Loucy (cell line): ENCODE measurements around the gene RPGRIP1L.

Experiments used
- H2AFZ ChIP-seq: fragments of 200-600 bp; sonication (generic); 2 replicates; pipeline ENCODE4 v1.6.0; 2016; ENCODE audit warnings: antibody characterized with exemption, mild to moderate bottlenecking, low read length, moderate library complexity
- H3F3A ChIP-seq: fragments of 200-600 bp; 2 replicates; pipeline ENCODE4 v1.6.0; 2016; ENCODE audit warnings: antibody characterized with exemption, low read depth, mild to moderate bottlenecking
- H3K27me3 ChIP-seq: fragments of 200-600 bp; sonication (generic); 2 replicates; pipeline ENCODE4 v1.6.1; 2014; ENCODE audit warnings: low read length, mild to moderate bottlenecking; ENCODE audit not compliant: insufficient read depth, poor library complexity, severe bottlenecking
- H3K36me3 ChIP-seq: fragments of 200-600 bp; sonication (generic); 2 replicates; pipeline ENCODE4 v1.6.1; 2016; ENCODE audit warnings: low read length; ENCODE audit not compliant: insufficient read depth
- H3K4me1 ChIP-seq: fragments of 200-600 bp; sonication (generic); 2 replicates; pipeline ENCODE4 v1.5.1; 2014; ENCODE audit warnings: low read length, mild to moderate bottlenecking; ENCODE audit not compliant: insufficient read depth, poor library complexity, severe bottlenecking
- H3K4me2 ChIP-seq: fragments of 200-600 bp; sonication (generic); 2 replicates; pipeline ENCODE4 v1.6.0; 2014; ENCODE audit warnings: antibody characterized with exemption, low read length, low read depth, mild to moderate bottlenecking; ENCODE audit not compliant: poor library complexity, severe bottlenecking
- H3K4me3 ChIP-seq: fragments of 200-600 bp; sonication (generic); 2 replicates; pipeline ENCODE4 v1.5.1; 2014; ENCODE audit warnings: low read length, mild to moderate bottlenecking, mixed read lengths; ENCODE audit not compliant: poor library complexity, severe bottlenecking
- H3K79me2 ChIP-seq: fragments of 200-600 bp; sonication (generic); 2 replicates; pipeline ENCODE4 v1.6.1; 2014; ENCODE audit warnings: low read length; ENCODE audit not compliant: insufficient read depth
- H3K9ac ChIP-seq: fragments of 200-600 bp; sonication (generic); 2 replicates; pipeline ENCODE4 v1.6.0; 2014; ENCODE audit warnings: mild to moderate bottlenecking, low read depth, low read length, moderate library complexity; ENCODE audit not compliant: poor library complexity, severe bottlenecking
- H3K9me2 ChIP-seq: fragments of 200-600 bp; sonication (generic); replicated peaks from 2 replicates; pipeline ENCODE4 v1.6.1; 2016; ENCODE audit warnings: low read depth, low read length, mixed read lengths
- H3K9me3 ChIP-seq: fragments of 200-600 bp; sonication (generic); 2 replicates; pipeline ENCODE4 v1.6.1; 2014; ENCODE audit warnings: mild to moderate bottlenecking, antibody characterized with exemption, low read length, low read depth; ENCODE audit not compliant: insufficient read depth
- H4K20me1 ChIP-seq: fragments of 200-600 bp; sonication (generic); 2 replicates; pipeline ENCODE4 v1.6.0; 2014; ENCODE audit warnings: antibody characterized with exemption, low read length, mild to moderate bottlenecking; ENCODE audit not compliant: insufficient read depth, poor library complexity, severe bottlenecking
- EZH2phosphoT487 ChIP-seq: fragments of 200-600 bp; IDR thresholded peaks from 2 replicates; pipeline ENCODE4 v1.6.1; 2018; ENCODE audit warnings: antibody characterized with exemption, mild to moderate bottlenecking, moderate library complexity, borderline replicate concordance
- TF ChIP-seq, protein P1 (sequence below): fragments of 200-600 bp; sonication (generic); conservative IDR thresholded peaks from 2 replicates; pipeline ENCODE4 v1.5.1; 2014; ENCODE audit warnings: mild to moderate bottlenecking, antibody characterized with exemption, low read length

Gene RPGRIP1L

DNA sequence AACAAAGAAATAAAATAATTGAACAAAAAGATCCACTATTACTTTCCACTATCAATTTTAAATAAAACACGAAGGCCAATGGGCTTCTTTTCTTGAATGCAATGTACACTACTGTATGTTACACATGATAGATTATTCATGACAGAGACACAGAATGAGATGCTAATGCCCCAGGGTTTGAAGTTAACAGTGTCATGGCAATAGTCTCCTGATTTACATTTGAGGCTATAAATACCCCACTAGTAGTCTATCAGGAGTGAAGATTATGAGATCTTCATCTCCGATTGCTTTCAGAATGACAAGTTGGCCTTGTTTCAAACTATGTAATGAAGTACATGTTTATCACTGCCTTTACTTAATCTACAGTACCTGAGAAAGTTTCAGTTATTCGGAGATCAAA lies 84.4 kb downstream of the RPGRIP1L start:
- Histone ChIP-seq H3K9me2 (no peaks in the 10 kb centered on the region), H3K36me3 (no peaks in the 10 kb centered on the region), H2AFZ (no peak overlapping the region), H4K20me1 (no peaks in the 10 kb centered on the region), H3K4me2 (no peak overlapping the region), H3K9ac (no peak overlapping the region), H3K4me3 (no peak overlapping the region), H3K9me3 (no peaks in the 10 kb centered on the region), H3K79me2 (no peaks in the 10 kb centered on the region), H3K27me3 (no peaks in the 10 kb centered on the region), H3F3A (no peaks in the 10 kb centered on the region), H3K4me1 (no peaks in the 10 kb centered on the region)
- TF ChIP-seq EZH2phosphoT487 = no peak
- TF ChIP-seq, protein P1, sequence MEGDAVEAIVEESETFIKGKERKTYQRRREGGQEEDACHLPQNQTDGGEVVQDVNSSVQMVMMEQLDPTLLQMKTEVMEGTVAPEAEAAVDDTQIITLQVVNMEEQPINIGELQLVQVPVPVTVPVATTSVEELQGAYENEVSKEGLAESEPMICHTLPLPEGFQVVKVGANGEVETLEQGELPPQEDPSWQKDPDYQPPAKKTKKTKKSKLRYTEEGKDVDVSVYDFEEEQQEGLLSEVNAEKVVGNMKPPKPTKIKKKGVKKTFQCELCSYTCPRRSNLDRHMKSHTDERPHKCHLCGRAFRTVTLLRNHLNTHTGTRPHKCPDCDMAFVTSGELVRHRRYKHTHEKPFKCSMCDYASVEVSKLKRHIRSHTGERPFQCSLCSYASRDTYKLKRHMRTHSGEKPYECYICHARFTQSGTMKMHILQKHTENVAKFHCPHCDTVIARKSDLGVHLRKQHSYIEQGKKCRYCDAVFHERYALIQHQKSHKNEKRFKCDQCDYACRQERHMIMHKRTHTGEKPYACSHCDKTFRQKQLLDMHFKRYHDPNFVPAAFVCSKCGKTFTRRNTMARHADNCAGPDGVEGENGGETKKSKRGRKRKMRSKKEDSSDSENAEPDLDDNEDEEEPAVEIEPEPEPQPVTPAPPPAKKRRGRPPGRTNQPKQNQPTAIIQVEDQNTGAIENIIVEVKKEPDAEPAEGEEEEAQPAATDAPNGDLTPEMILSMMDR = no peak

GRCh38 chr16:53614346-53614745 lies 89.3 kb downstream of the RPGRIP1L start:
- no peaks in the 10 kb centered on the region for H3K27me3 ChIP-seq
- no peaks in the 10 kb centered on the region for H3K9me2 ChIP-seq
- no peaks in the 10 kb centered on the region for H3K79me2 ChIP-seq
- H2AFZ ChIP-seq = no peak overlapping the region
- no peaks in the 10 kb centered on the region for H3K9me3 ChIP-seq
- no peak overlapping the region for H3K9ac ChIP-seq
- no peak overlapping the region for H3K4me2 ChIP-seq
- no peaks in the 10 kb centered on the region for H3K36me3 ChIP-seq
- H3F3A ChIP-seq = no peaks in the 10 kb centered on the region
- TF ChIP-seq, protein P1 = no peak
- no peak for TF ChIP-seq EZH2phosphoT487
- H3K4me3 ChIP-seq = no peak overlapping the region
- no peaks in the 10 kb centered on the region for H4K20me1 ChIP-seq
- no peaks in the 10 kb centered on the region for H3K4me1 ChIP-seq

DNA sequence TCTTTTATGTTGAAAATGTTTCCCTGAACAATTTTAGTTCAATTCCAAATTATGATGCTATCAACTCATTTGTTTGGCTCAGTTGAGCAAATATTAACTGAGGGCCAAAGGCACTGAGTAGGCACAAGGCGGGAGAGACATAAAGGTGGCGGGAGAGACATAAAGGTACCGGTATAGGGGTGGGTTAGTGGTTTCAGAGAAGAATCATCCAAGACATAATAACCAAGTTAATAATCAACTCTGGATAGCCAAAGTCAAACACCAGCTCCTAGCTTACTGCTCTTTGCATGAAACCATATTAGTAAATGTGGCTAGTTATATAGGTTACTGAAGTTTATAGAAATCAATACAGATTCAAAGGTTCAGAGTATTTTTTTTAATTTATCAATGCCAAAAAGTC lies 91.7 kb downstream of the RPGRIP1L start:
- Histone ChIP-seq H3K9me3 (no peaks in the 10 kb centered on the region), H3K9me2 (no peaks in the 10 kb centered on the region), H3K4me1 (no peaks in the 10 kb centered on the region), H3K4me2 (no peak overlapping the region), H3K36me3 (no peaks in the 10 kb centered on the region), H4K20me1 (no peaks in the 10 kb centered on the region), H3K79me2 (no peaks in the 10 kb centered on the region), H3K27me3 (no peaks in the 10 kb centered on the region), H3F3A (no peaks in the 10 kb centered on the region), H2AFZ (no peak overlapping the region), H3K4me3 (no peak overlapping the region), H3K9ac (no peak overlapping the region)
- no peak for TF ChIP-seq EZH2phosphoT487
- TF ChIP-seq, protein P1 = no peak
